H9 (cell line): ENCODE measurements around the gene GRIK1. TPM values are rescaled to one million over a fixed set of nuclear protein-coding genes. Genes with fewer than 3 reads are reported as not detected.

ENCODE experiments used
- DNase-seq: peaks from one replicate; pipeline ENCODE4 v3.0.0-alpha.2; 2017
- H2AFZ ChIP-seq: one replicate; pipeline ENCODE4 v1.6.1; 2013; ENCODE audit warnings: mild to moderate bottlenecking, low read length, control low read depth, moderate library complexity
- H2AK5ac ChIP-seq: 2 replicates; pipeline ENCODE4 v1.6.1; 2013; ENCODE audit warnings: low read length, control low read depth, mixed read lengths; ENCODE audit not compliant: insufficient read length
- H2BK120ac ChIP-seq: one replicate; pipeline ENCODE4 v1.6.1; 2013; ENCODE audit warnings: low read depth, mild to moderate bottlenecking, low read length, control low read depth, inconsistent platforms; ENCODE audit not compliant: poor library complexity, severe bottlenecking
- H2BK12ac ChIP-seq: 2 replicates; pipeline ENCODE4 v1.6.1; 2013; ENCODE audit warnings: low read length, control low read depth, mixed read lengths, low read depth; ENCODE audit not compliant: insufficient read length
- H2BK15ac ChIP-seq: 2 replicates; pipeline ENCODE4 v1.6.1; 2013; ENCODE audit warnings: low read depth, low read length, control low read depth
- H2BK20ac ChIP-seq: one replicate; pipeline ENCODE4 v1.6.1; 2013; ENCODE audit warnings: low read depth, mild to moderate bottlenecking, low read length, control low read depth, inconsistent platforms; ENCODE audit not compliant: poor library complexity, severe bottlenecking
- H2BK5ac ChIP-seq: 2 replicates; pipeline ENCODE4 v1.6.1; 2013; ENCODE audit warnings: low read length, control low read depth, mixed read lengths; ENCODE audit not compliant: insufficient read length
- H3K14ac ChIP-seq: 2 replicates; pipeline ENCODE4 v1.6.1; 2013; ENCODE audit warnings: low read length, control low read depth; ENCODE audit not compliant: insufficient read depth
- H3K18ac ChIP-seq: 2 replicates; pipeline ENCODE4 v1.6.1; 2013; ENCODE audit warnings: low read depth, mild to moderate bottlenecking, mixed read lengths, low read length, control low read depth; ENCODE audit not compliant: insufficient read length
- H3K23ac ChIP-seq: 2 replicates; pipeline ENCODE4 v1.6.1; 2013; ENCODE audit warnings: low read length, control low read depth, mixed read lengths, low read depth; ENCODE audit not compliant: insufficient read length
- H3K23me2 ChIP-seq: 2 replicates; pipeline ENCODE4 v1.6.1; 2013; ENCODE audit warnings: low read depth, mild to moderate bottlenecking, mixed read lengths, low read length, control low read depth; ENCODE audit not compliant: insufficient read length, poor library complexity, severe bottlenecking
- H3K27ac ChIP-seq: 2 replicates; pipeline ENCODE4 v1.5.1; 2013; ENCODE audit warnings: low read length, control low read depth, mixed read lengths, low read depth; ENCODE audit not compliant: insufficient read length
- H3K27me3 ChIP-seq: 2 replicates; pipeline ENCODE4 v1.6.1; 2013; ENCODE audit warnings: low read length, control low read depth, inconsistent platforms; ENCODE audit not compliant: insufficient read depth
- H3K4ac ChIP-seq: 2 replicates; pipeline ENCODE4 v1.6.1; 2013; ENCODE audit warnings: low read depth, mild to moderate bottlenecking, control low read depth, inconsistent platforms, low read length, moderate library complexity
- H3K4me1 ChIP-seq: 2 replicates; pipeline ENCODE4 v1.6.1; 2013; ENCODE audit warnings: low read length, control low read depth, inconsistent platforms; ENCODE audit not compliant: insufficient read depth
- H3K4me2 ChIP-seq: 2 replicates; pipeline ENCODE4 v1.6.1; 2013; ENCODE audit warnings: low read length, control low read depth, mixed read lengths; ENCODE audit not compliant: insufficient read length, insufficient read depth
- H3K56ac ChIP-seq: 2 replicates; pipeline ENCODE4 v1.6.1; 2013; ENCODE audit warnings: low read depth, mild to moderate bottlenecking, mixed read lengths, low read length, control low read depth; ENCODE audit not compliant: insufficient read length
- H3K79me1 ChIP-seq: 2 replicates; pipeline ENCODE4 v1.6.1; 2013; ENCODE audit warnings: low read depth, mild to moderate bottlenecking, moderate library complexity, low read length, control low read depth, inconsistent platforms; ENCODE audit not compliant: insufficient read depth, poor library complexity, severe bottlenecking
- H3K79me2 ChIP-seq: 2 replicates; pipeline ENCODE4 v1.6.1; 2013; ENCODE audit warnings: low read length, control low read depth, inconsistent platforms; ENCODE audit not compliant: insufficient read depth
- H3K9ac ChIP-seq: 2 replicates; pipeline ENCODE4 v1.6.1; 2013; ENCODE audit warnings: low read length, control low read depth, mixed read lengths; ENCODE audit not compliant: insufficient read length; ENCODE audit errors: extremely low read depth
- H3K9me3 ChIP-seq: one replicate; pipeline ENCODE4 v1.6.1; 2013; ENCODE audit warnings: low read depth, low read length, inconsistent platforms; ENCODE audit not compliant: control insufficient read depth
- H3T11ph ChIP-seq: one replicate; pipeline ENCODE4 v1.6.1; 2013; ENCODE audit warnings: mild to moderate bottlenecking, low read length, control low read depth, inconsistent platforms
- H4K20me1 ChIP-seq: one replicate; pipeline ENCODE4 v1.6.1; 2013; ENCODE audit not compliant: control insufficient read depth, insufficient read length, insufficient read depth
- H4K5ac ChIP-seq: 2 replicates; pipeline ENCODE4 v1.6.1; 2013; ENCODE audit warnings: low read depth, mild to moderate bottlenecking, mixed read lengths, low read length, control low read depth; ENCODE audit not compliant: insufficient read length
- H4K8ac ChIP-seq: replicated peaks from 2 replicates; pipeline ENCODE4 v1.6.1; 2013; ENCODE audit warnings: low read length, control low read depth, mixed read lengths, low read depth; ENCODE audit not compliant: insufficient read length
- H4K91ac ChIP-seq: 2 replicates; pipeline ENCODE4 v1.6.1; 2013; ENCODE audit warnings: low read depth, mild to moderate bottlenecking, moderate library complexity, mixed read lengths, low read length, control low read depth; ENCODE audit not compliant: insufficient read length
- H3K27ac Mint-ChIP-seq, 3 experiments: 2 replicates in 2 of 3; 3 replicates in 1 of 3; pipeline ENCODE4 v1.8.0; 2020 to 2021; ENCODE audit warnings: mixed read lengths in 3 of 3, mild to moderate bottlenecking in 1 of 3, moderate library complexity in 1 of 3
- H3K27me3 Mint-ChIP-seq: 2 replicates; pipeline ENCODE4 v1.8.0; 2021; ENCODE audit warnings: low read depth, mild to moderate bottlenecking, moderate library complexity, mixed read lengths
- H3K36me3 Mint-ChIP-seq, 3 experiments: 2 replicates in 2 of 3; 3 replicates in 1 of 3; pipeline ENCODE4 v1.8.0; 2020 to 2021; ENCODE audit warnings: low read depth in 3 of 3, mixed read lengths in 3 of 3; ENCODE audit not compliant: insufficient read depth in 1 of 3
- H3K4me1 Mint-ChIP-seq, 2 experiments: 2 replicates each; pipeline ENCODE4 v1.8.0; 2020; ENCODE audit warnings: mixed read lengths in 2 of 2
- H3K4me3 Mint-ChIP-seq, 2 experiments: 2 replicates in 1 of 2; 3 replicates in 1 of 2; pipeline ENCODE4 v1.8.0; 2020 to 2021; ENCODE audit warnings: mild to moderate bottlenecking in 2 of 2, mixed read lengths in 2 of 2, moderate library complexity in 1 of 2
- H3K9me3 Mint-ChIP-seq, 2 experiments: 2 replicates in 1 of 2; 3 replicates in 1 of 2; pipeline ENCODE4 v1.8.0; 2020; ENCODE audit warnings: mild to moderate bottlenecking in 2 of 2, mixed read lengths in 2 of 2, moderate library complexity in 1 of 2
- WGBS: extraction: QIAGEN DNeasy Blood & Tissue Kit; methylation state at CpG from one replicate; pipeline ENCODE4 v1.1.7; 2013; ENCODE audit warnings: missing lambda C conversion rate, low lambda C conversion rate, mixed read lengths; ENCODE audit not compliant: insufficient read length; ENCODE audit errors: extremely low coverage; 5-methylcytosine and 5-hydroxymethylcytosine counted together
- total RNA-seq: library from RNA; stranded (reverse); gene quantifications from 2 replicates; pipeline ENCODE4 v1.2.1, GENCODE V29; 2021
- TF ChIP-seq, protein P1 (sequence below): fragments of 200-600 bp; sonication (generic); conservative IDR thresholded peaks from 3 replicates; pipeline ENCODE4 v1.8.0; 2021; ENCODE audit warnings: antibody characterized with exemption, mild to moderate bottlenecking

Gene GRIK1
- total RNA-seq, 1 experiment from 2014 or later: not detected

DNA sequence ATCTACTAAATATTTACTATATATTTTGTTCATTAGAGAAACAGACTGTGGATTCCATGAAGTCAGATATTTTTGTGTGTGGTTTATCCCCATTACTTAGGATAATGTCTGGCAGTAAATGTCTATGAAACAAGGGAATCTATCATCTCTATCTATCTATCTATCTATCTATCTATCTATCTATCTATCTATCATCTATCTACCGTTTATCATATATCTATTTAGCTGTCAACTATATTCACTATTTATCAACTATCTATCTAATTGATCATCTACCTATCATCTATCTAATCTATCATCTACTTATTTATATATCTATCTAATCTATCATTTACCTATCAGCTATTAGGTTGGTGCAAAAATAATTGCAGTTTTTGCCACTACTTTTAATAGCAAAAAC lies 255.7 kb downstream of the GRIK1 start:
- no peak overlapping the region for H4K91ac ChIP-seq
- H2AFZ ChIP-seq: no peak overlapping the region
- no peak overlapping the region for H2BK15ac ChIP-seq
- no peak overlapping the region for H2BK5ac ChIP-seq
- H3K4me3 Mint-ChIP-seq: no peak overlapping the region
- H2BK120ac ChIP-seq: no peak overlapping the region
- H3K27me3 Mint-ChIP-seq: peaks cover 6% of the 10 kb centered on the region; the same call in 1 of the 2 replicates
- H3T11ph ChIP-seq: no peak overlapping the region
- no peaks in the 10 kb centered on the region for H3K4me1 ChIP-seq
- H3K23ac ChIP-seq: no peak overlapping the region
- no peaks in the 10 kb centered on the region for H3K36me3 Mint-ChIP-seq
- H3K4me1 Mint-ChIP-seq: peaks cover 0 to 2% of the 10 kb centered on the region in 2 experiments; a peak in 1 of 4 replicates
- H3K27ac Mint-ChIP-seq: no peak overlapping the region
- H3K27me3 ChIP-seq: no peaks in the 10 kb centered on the region
- WGBS: 100% methylated on average over 1 of the region's 1 CpG
- H3K4me2 ChIP-seq: no peak overlapping the region
- no peaks in the 10 kb centered on the region for H3K9me3 ChIP-seq
- DNase-seq: no peak
- no peak overlapping the region for H2BK12ac ChIP-seq
- H3K27ac ChIP-seq: no peak overlapping the region
- H3K56ac ChIP-seq: no peak overlapping the region
- no peaks in the 10 kb centered on the region for H4K20me1 ChIP-seq
- no peaks in the 10 kb centered on the region for H3K23me2 ChIP-seq
- H3K79me2 ChIP-seq: no peaks in the 10 kb centered on the region
- no peak overlapping the region for H4K8ac ChIP-seq
- no peaks in the 10 kb centered on the region for H3K79me1 ChIP-seq
- peaks cover 0 to 7% of the 10 kb centered on the region in 2 experiments; a peak in 2 of 5 replicates for H3K9me3 Mint-ChIP-seq
- no peak overlapping the region for H2BK20ac ChIP-seq
- H3K18ac ChIP-seq: no peak overlapping the region
- no peak overlapping the region for H3K14ac ChIP-seq
- H4K5ac ChIP-seq: no peak overlapping the region
- H3K4ac ChIP-seq: no peak overlapping the region
- H3K9ac ChIP-seq: no peak overlapping the region
- no peak overlapping the region for H2AK5ac ChIP-seq
- TF ChIP-seq, protein P1, sequence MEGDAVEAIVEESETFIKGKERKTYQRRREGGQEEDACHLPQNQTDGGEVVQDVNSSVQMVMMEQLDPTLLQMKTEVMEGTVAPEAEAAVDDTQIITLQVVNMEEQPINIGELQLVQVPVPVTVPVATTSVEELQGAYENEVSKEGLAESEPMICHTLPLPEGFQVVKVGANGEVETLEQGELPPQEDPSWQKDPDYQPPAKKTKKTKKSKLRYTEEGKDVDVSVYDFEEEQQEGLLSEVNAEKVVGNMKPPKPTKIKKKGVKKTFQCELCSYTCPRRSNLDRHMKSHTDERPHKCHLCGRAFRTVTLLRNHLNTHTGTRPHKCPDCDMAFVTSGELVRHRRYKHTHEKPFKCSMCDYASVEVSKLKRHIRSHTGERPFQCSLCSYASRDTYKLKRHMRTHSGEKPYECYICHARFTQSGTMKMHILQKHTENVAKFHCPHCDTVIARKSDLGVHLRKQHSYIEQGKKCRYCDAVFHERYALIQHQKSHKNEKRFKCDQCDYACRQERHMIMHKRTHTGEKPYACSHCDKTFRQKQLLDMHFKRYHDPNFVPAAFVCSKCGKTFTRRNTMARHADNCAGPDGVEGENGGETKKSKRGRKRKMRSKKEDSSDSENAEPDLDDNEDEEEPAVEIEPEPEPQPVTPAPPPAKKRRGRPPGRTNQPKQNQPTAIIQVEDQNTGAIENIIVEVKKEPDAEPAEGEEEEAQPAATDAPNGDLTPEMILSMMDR: no peak
